Measurements from ENCODE around the gene SHLD1. TPM values are rescaled to one million over a fixed set of nuclear protein-coding genes. Genes with fewer than 3 reads are reported as not detected.

The SHLD1 gene
- total RNA-seq, 1 donor from 2014 or later: 6.9 TPM

DNA sequence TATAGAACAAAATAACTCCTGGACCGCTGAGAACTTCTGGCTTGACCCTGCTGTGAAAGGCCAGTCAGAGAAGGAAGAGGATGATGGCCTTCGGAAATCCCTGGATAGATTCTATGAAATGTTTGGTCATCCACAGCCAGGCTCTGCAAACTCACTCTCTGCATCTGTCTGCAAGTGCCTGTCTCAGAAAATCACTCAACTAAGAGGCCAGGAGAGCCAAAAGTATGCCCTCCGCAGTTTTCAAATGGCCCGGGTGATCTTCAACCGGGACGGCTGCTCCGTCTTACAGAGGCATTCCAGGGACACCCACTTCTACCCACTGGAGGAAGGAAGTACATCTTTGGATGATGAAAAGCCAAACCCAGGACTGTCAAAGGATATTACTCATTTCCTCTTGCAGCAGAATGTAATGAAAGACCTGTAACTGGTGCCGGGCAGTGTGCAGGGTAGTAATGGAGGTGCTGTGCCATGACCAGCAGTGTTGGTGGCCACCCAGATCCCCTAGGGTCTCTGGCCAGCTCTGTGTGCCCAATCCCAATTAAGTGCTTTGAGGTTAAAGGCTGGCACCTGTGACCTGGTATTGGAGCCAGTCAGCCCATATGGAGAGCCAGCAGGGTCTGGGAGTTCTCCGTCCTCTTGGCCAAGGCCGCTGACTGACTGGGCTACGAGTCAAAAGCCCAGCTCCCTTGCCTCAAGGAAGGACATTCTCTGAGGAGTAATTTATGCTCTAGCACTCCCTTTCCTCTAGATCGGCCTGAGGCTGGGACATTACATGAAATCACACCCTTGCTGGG is 113.0 kb downstream of the SHLD1 start:
- DNase-seq (ENCODE audit: low read depth, low spot score): no peak
- TF ChIP-seq, protein P1, sequence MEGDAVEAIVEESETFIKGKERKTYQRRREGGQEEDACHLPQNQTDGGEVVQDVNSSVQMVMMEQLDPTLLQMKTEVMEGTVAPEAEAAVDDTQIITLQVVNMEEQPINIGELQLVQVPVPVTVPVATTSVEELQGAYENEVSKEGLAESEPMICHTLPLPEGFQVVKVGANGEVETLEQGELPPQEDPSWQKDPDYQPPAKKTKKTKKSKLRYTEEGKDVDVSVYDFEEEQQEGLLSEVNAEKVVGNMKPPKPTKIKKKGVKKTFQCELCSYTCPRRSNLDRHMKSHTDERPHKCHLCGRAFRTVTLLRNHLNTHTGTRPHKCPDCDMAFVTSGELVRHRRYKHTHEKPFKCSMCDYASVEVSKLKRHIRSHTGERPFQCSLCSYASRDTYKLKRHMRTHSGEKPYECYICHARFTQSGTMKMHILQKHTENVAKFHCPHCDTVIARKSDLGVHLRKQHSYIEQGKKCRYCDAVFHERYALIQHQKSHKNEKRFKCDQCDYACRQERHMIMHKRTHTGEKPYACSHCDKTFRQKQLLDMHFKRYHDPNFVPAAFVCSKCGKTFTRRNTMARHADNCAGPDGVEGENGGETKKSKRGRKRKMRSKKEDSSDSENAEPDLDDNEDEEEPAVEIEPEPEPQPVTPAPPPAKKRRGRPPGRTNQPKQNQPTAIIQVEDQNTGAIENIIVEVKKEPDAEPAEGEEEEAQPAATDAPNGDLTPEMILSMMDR (conservative IDR thresholded peaks at IDR 0.05): no peak
- Mint-ChIP-seq H3K27ac (ENCODE audit: unreplicated experiment) (no peak overlapping the region), H3K36me3 (ENCODE audit: low read depth) (no peaks in the 10 kb centered on the region), H3K9me3 (no peaks in the 10 kb centered on the region), H3K27me3 (ENCODE audit: low read depth) (no peaks in the 10 kb centered on the region), H3K4me3 (no peak overlapping the region), H3K4me1 (no peaks in the 10 kb centered on the region)

- no peak for DNase-seq (ENCODE audit: low read depth, low spot score)
- TF ChIP-seq, protein P1 (conservative IDR thresholded peaks at IDR 0.05): no peak
- no peaks in the 10 kb centered on the region for H3K4me1 Mint-ChIP-seq
- H3K36me3 Mint-ChIP-seq (ENCODE audit: low read depth): no peaks in the 10 kb centered on the region
- no peak overlapping the region for H3K4me3 Mint-ChIP-seq
- no peaks in the 10 kb centered on the region for H3K27me3 Mint-ChIP-seq (ENCODE audit: low read depth)
- no peak overlapping the region for H3K27ac Mint-ChIP-seq (ENCODE audit: unreplicated experiment)
- H3K9me3 Mint-ChIP-seq: no peaks in the 10 kb centered on the region
These were observed 114.2 kb downstream of the SHLD1 start for GRCh38 chr20:5864428-5864827.

DNA sequence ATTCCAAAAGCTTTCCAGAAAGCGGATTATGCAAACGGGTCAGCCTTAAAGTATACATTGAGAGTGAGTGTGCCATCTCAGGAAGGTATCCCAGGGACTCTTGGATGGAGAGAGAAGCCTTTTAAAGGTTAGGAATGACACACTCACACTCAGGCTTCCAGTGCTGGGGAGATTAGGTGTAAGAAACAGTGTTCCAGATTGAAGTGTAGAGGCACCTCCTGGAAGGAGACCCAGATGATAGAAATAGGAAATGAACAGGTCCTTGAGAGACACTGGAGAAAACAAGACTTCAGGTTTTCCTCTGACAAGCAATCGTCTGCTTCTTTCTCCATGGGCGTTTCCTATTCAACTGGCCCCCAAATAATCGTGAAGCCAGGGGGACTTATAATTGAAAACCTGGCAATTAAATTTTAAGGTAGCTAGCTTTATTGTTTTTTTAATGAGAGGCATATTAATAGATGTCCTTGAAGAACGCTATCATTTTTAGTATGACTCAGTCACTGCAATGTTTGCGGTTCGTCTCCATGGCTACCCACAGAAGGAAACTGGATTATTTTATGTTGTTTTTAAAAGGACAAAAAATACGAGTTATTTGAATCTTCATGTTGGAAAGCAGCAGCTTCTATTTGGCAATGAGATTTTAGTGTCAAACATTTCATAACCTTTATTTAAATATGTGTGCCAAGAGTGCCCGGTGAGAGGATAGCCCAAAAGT is 114.8 kb downstream of the SHLD1 start:
- no peaks in the 10 kb centered on the region for H3K27me3 Mint-ChIP-seq (ENCODE audit: low read depth)
- no peaks in the 10 kb centered on the region for H3K4me1 Mint-ChIP-seq
- TF ChIP-seq, protein P1 (conservative IDR thresholded peaks at IDR 0.05): no peak
- no peak overlapping the region for H3K27ac Mint-ChIP-seq (ENCODE audit: unreplicated experiment)
- H3K9me3 Mint-ChIP-seq: no peaks in the 10 kb centered on the region
- H3K4me3 Mint-ChIP-seq: no peak overlapping the region
- no peak for DNase-seq (ENCODE audit: low read depth, low spot score)
- H3K36me3 Mint-ChIP-seq (ENCODE audit: low read depth): no peaks in the 10 kb centered on the region

- no peaks in the 10 kb centered on the region for H3K36me3 Mint-ChIP-seq (ENCODE audit: low read depth)
- no peak overlapping the region for H3K4me3 Mint-ChIP-seq
- TF ChIP-seq, protein P1 (conservative IDR thresholded peaks at IDR 0.05): no peak
These were observed 115.4 kb downstream of the SHLD1 start for GRCh38 chr20:5865604-5866003.

DNA sequence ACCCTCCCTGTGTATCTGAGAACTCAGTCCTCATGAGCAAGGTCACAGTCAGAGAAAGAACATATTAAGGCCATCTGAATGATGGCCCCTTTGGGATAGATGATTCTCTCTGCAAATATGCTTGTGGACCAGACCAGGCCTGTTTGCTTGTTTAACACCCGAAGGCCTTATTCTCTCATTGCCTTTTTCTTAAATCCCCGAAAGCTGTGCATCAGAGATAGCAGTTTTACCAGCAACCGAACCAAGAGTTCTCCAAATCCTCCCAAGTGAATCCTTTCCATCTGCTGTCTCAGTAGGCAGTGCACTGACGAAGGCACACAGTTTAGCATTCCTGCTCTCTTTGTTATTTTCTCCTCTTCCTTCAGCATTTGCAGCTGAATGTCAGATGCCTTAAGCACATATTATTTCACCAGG is 120.4 kb downstream of the SHLD1 start:
- no peak for DNase-seq (ENCODE audit: low read depth, low spot score)
- no peak overlapping the region for H3K27ac Mint-ChIP-seq (ENCODE audit: unreplicated experiment)
- no peak overlapping the region for H3K4me3 Mint-ChIP-seq
- TF ChIP-seq, protein P1 (conservative IDR thresholded peaks at IDR 0.05): no peak
- H3K36me3 Mint-ChIP-seq (ENCODE audit: low read depth): no peaks in the 10 kb centered on the region
- no peaks in the 10 kb centered on the region for H3K4me1 Mint-ChIP-seq
- no peaks in the 10 kb centered on the region for H3K9me3 Mint-ChIP-seq
- peaks cover 10% of the 10 kb centered on the region for H3K27me3 Mint-ChIP-seq (ENCODE audit: low read depth)

More at GRCh38 chr20:5865604-5866003, 115.4 kb downstream of the SHLD1 start:
- Mint-ChIP-seq H3K27me3 (ENCODE audit: low read depth) (no peaks in the 10 kb centered on the region), H3K9me3 (no peaks in the 10 kb centered on the region), H3K27ac (ENCODE audit: unreplicated experiment) (no peak overlapping the region), H3K4me1 (no peaks in the 10 kb centered on the region)
- no peak for DNase-seq (ENCODE audit: low read depth, low spot score)
